HUDEP-2 (cell line): ENCODE data around the gene TBC1D16.
A peak's percentile ranks its signal among the peaks of the same experiment; 100 is the strongest.
"Not testable (repeated sequence)": the region's sequence is repeated elsewhere in the genome, so short reads cannot be mapped to it uniquely, and the experiment has no call there.

Experiments
- DNase-seq, 76 experiments: peaks; one replicate each; lab custom pipeline; 2025; ENCODE audit not compliant: unreplicated experiment in 76 of 76; lab: John Stamatoyannopoulos, UW

The TBC1D16 gene

GRCh38 chr17:80053102-80053501 lies 17.4 kb upstream of the TBC1D16 start:
- no peak for DNase-seq

GRCh38 chr17:80051681-80052080 lies 16.0 kb upstream of the TBC1D16 start:
- no peak for DNase-seq

- no peak for DNase-seq
Observed at GRCh38 chr17:80050706-80051105, 15.0 kb upstream of the TBC1D16 start.

- DNase-seq: no peak
Observed at GRCh38 chr17:80049986-80050385, 14.3 kb upstream of the TBC1D16 start.

GRCh38 chr17:80047176-80047575 lies 11.5 kb upstream of the TBC1D16 start:
- DNase-seq: no peak

GRCh38 chr17:80046709-80047108 lies 11.0 kb upstream of the TBC1D16 start:
- DNase-seq: not testable (repeated sequence)

- no peak for DNase-seq
Observed at GRCh38 chr17:80045703-80046102, 10.0 kb upstream of the TBC1D16 start.

- DNase-seq: no peak
Observed at GRCh38 chr17:80043963-80044362, 8.3 kb upstream of the TBC1D16 start.

GRCh38 chr17:80036715-80037477 lies 1.2 kb upstream of the TBC1D16 start:
- peak in 7 of 76 experiments; percentile 3 to 48 (median 28) for DNase-seq

- peak in 67 of 76 experiments; percentile 3 to 80 (median 54) for DNase-seq
Observed at GRCh38 chr17:80035937-80036714, 454 bp upstream of the TBC1D16 start, which contains the start of gene CCDC40. TSS of gene CCDC40 (plus strand) at chr17:80036642. CDS start at chr17:80036663, 21 bp downstream.

GRCh38 chr17:80034791-80035686 lies 633 bp downstream of the TBC1D16 start:
- peak in 1 of 76 experiments; percentile 1 for DNase-seq

- DNase-seq: no peak
Observed at GRCh38 chr17:80033840-80034239, 1.8 kb downstream of the TBC1D16 start.

GRCh38 chr17:80032614-80033171 lies 3.0 kb downstream of the TBC1D16 start:
- DNase-seq: no peak

- DNase-seq: no peak
Observed at GRCh38 chr17:80031691-80032430, 3.8 kb downstream of the TBC1D16 start.

- no peak for DNase-seq
Observed at GRCh38 chr17:80030730-80031410, 4.8 kb downstream of the TBC1D16 start.

GRCh38 chr17:80029258-80029974 lies 6.3 kb downstream of the TBC1D16 start:
- no peak for DNase-seq

- no peak for DNase-seq
Observed at GRCh38 chr17:80028030-80028429, 7.6 kb downstream of the TBC1D16 start.

- no peak for DNase-seq
Observed at GRCh38 chr17:80027043-80027435, 8.6 kb downstream of the TBC1D16 start.
